CD4-positive, alpha-beta T cell treated with Interleukin-15 for 4 hours (primary cell): ENCODE measurements around the gene ITPR1.

ENCODE experiments used
- DNase-seq: peaks from one replicate; pipeline ENCODE4 v3.0.0-alpha.2; 2020; ENCODE audit warnings: low spot score

The ITPR1 gene

GRCh38 chr3:4744405-4745234 is 251.5 kb downstream of the ITPR1 start:
- no peak for DNase-seq

- DNase-seq = no peak
Observed at GRCh38 chr3:4745235-4745610, 252.1 kb downstream of the ITPR1 start.

GRCh38 chr3:4746241-4746958 is 253.3 kb downstream of the ITPR1 start:
- no peak for DNase-seq

- DNase-seq = no peak
Observed at GRCh38 chr3:4748127-4748526, 255.0 kb downstream of the ITPR1 start.

- DNase-seq = no peak
Observed at GRCh38 chr3:4748701-4749378, 255.7 kb downstream of the ITPR1 start.

- DNase-seq = no peak
Observed at GRCh38 chr3:4749567-4750002, 256.4 kb downstream of the ITPR1 start.

GRCh38 chr3:4750306-4750968 is 257.3 kb downstream of the ITPR1 start:
- peak; percentile 18 for DNase-seq

- DNase-seq = peak; percentile 18
Observed at GRCh38 chr3:4751029-4751501, 257.9 kb downstream of the ITPR1 start.

GRCh38 chr3:4751502-4752101 is 258.5 kb downstream of the ITPR1 start:
- DNase-seq = no peak

GRCh38 chr3:4752201-4753072 is 259.3 kb downstream of the ITPR1 start:
- no peak for DNase-seq

- no peak for DNase-seq
Observed at GRCh38 chr3:4753073-4753691, 260.0 kb downstream of the ITPR1 start.

GRCh38 chr3:4754180-4755086 is 261.3 kb downstream of the ITPR1 start:
- no peak for DNase-seq

- DNase-seq = no peak
Observed at GRCh38 chr3:4755566-4755965, 262.4 kb downstream of the ITPR1 start.

GRCh38 chr3:4756057-4756775 is 263.1 kb downstream of the ITPR1 start:
- no peak for DNase-seq

- no peak for DNase-seq
Observed at GRCh38 chr3:4756855-4757574, 263.9 kb downstream of the ITPR1 start.

GRCh38 chr3:4757575-4758248 is 264.6 kb downstream of the ITPR1 start:
- DNase-seq = no peak

GRCh38 chr3:4758249-4758860 is 265.2 kb downstream of the ITPR1 start:
- DNase-seq = no peak
